Measurements from ENCODE around the gene SEMA3A.

SEMA3A gene

GRCh38 chr7:84195295-84196060 lies 889 bp upstream of the SEMA3A start:
- DNase-seq (ENCODE audit: low read depth in 2 of 2): no peak

GRCh38 chr7:84193747-84194146 lies 842 bp downstream of the SEMA3A start:
- no peak for DNase-seq (ENCODE audit: low read depth in 2 of 2)

GRCh38 chr7:84191842-84192241 lies 2.7 kb downstream of the SEMA3A start:
- DNase-seq (ENCODE audit: low read depth in 2 of 2): no peak

GRCh38 chr7:84191261-84191660 lies 3.3 kb downstream of the SEMA3A start:
- no peak for DNase-seq (ENCODE audit: low read depth in 2 of 2)

DNA sequence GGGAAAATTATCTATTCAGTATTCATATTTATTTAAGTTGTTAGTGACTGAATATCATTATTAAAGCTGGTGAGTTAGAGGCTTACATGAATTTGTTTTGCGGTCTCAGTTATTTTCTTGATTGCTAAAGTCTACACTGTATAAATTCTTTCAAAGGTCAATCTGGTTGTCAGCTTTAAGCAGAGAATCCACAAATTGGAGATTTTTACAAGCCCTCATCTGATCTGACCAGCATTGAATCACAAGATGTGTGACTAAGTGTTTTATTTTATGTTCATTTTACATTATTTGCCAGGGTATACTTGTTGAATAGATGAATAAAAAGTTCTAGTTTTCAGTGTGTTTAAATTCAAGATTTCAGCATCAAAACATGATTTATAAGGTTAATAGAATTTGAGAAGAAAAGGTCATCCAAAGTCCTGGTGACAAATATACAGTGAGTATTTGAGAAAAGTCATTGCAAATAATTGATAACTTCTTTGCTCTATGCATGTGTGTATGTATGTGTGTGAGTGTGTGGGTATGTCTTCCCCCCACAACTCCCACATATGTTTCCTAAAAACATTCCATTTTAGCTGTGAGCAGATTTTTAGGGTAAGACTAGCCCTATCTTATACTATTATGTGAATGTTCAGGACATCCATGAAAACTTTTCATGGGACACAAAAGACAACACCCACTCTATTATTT lies 4.4 kb downstream of the SEMA3A start:
- DNase-seq (ENCODE audit: low read depth in 2 of 2): no peak

GRCh38 chr7:84188786-84189405 lies 5.7 kb downstream of the SEMA3A start:
- no peak for DNase-seq (ENCODE audit: low read depth in 2 of 2)

DNA sequence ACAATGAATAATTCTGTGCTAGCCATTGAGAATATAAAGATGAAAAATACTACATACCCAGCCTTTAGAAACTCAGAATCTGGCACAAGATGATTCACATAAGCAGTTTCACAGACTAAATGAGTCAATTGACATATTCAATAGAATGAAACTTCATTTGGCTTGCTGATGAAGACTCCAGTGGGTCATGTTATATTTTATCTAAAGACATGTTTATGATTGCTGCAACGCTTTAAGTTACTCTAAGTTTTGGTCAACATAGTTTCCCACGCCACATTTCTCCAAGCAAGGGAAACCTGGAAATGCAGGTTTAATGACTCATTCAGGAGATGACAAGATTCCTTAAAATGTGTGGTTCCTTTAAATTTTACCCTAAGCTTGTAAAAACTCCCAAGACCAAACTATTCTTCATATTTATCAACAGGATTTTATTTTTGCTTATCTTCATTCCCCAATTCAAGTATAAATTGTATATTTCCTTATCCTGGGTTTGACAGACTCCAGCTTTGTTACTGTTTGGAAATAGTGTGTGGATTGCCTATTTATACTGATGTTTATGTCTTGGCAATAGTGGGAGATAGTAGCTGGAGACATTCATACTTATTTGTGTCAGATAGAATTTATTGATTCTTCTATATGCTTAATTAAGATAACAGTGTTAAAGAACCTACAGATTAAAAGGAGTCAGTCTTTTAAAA lies 6.6 kb downstream of the SEMA3A start:
- DNase-seq (ENCODE audit: low read depth in 2 of 2): no peak

GRCh38 chr7:84187087-84187805 lies 7.3 kb downstream of the SEMA3A start:
- DNase-seq (ENCODE audit: low read depth in 2 of 2): no peak

GRCh38 chr7:84183741-84184140 lies 10.8 kb downstream of the SEMA3A start:
- DNase-seq (ENCODE audit: low read depth in 2 of 2): no peak

GRCh38 chr7:84182301-84182700 lies 12.3 kb downstream of the SEMA3A start:
- no peak for DNase-seq (ENCODE audit: low read depth in 2 of 2)

DNA sequence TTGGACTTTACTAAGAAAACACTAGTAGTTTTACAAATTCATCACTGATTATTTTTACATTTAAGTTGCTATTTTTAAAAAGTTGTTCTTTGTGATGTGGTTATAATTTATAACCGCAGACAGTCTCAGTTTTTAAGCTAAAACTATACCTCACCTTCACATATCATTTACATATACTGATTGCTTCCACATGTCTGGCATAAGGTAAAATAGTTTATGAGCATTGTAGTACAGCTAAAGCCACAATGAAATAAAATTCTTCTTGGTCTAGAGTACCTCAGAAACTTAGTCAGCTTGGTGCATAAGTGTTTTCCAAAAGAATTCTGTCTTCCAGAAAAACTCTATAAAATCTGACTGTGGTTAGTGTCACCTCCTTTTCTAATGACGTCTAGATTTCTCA lies 13.0 kb downstream of the SEMA3A start:
- no peak for DNase-seq (ENCODE audit: low read depth in 2 of 2)

GRCh38 chr7:84177758-84178412 lies 16.7 kb downstream of the SEMA3A start:
- DNase-seq (ENCODE audit: low read depth in 2 of 2): no peak

GRCh38 chr7:84176716-84177115 lies 17.9 kb downstream of the SEMA3A start:
- no peak for DNase-seq (ENCODE audit: low read depth in 2 of 2)

GRCh38 chr7:84175461-84175860 lies 19.1 kb downstream of the SEMA3A start:
- DNase-seq (ENCODE audit: low read depth in 2 of 2): no peak

- DNase-seq (ENCODE audit: low read depth in 2 of 2): no peak
Measured at GRCh38 chr7:84170646-84171045, 23.9 kb downstream of the SEMA3A start.

DNA sequence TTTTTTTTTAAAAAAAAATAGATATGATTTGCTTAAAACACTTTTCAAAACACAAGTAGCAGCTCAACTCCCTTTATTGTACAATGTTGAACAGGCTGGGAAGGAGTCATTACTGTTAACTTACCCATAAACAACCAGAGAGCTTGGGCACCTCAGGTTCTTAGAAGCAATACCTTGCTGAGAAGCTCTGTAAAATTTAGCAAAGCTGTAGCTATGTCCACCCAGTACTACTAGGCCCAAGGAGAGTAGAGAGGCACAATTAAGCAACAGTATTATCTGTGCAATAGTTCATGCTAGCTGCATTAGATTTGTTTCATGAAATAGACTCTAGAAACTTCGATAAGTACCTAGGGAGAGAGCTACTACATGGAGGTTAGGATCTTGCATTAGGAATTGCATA lies 32.0 kb downstream of the SEMA3A start:
- DNase-seq (ENCODE audit: low read depth in 2 of 2): no peak

DNA sequence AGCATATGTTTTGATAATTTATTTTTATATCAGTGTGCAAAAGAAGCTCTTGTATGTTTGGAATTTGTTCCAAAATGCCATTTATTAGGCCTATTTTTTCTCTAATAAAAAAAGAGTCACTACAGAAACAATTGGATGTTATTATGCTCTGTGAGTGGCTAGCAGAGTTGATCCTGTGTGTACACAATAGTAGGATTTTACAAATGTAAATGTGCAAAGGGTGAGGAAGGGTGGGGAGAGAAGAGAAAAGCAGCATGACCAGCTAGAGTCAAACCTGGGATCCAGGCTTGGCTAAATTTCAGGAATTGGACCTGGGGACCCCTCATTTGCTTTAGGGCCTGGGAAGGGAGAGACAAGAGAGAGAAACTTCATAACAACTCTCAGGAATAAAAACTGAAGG lies 32.5 kb downstream of the SEMA3A start:
- no peak for DNase-seq (ENCODE audit: low read depth in 2 of 2)

DNA sequence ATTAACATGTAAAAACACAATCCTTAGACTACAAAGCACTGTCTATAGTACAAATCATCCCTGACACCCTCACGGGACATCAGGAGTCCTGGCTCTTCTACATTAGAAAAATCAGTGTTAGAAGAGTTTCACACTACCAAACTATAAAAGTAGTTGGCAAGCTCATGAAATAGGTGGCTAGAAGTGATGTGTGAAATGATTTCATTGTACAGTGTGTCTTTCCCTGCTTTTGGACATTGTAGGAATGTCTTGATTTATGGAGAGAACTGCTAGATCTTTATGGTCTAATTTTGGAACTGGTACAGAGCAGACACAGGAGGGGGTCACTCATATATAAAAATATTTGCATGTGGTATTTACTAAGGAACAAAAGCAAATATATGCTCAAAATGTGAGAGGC lies 33.2 kb downstream of the SEMA3A start:
- no peak for DNase-seq (ENCODE audit: low read depth in 2 of 2)

DNA sequence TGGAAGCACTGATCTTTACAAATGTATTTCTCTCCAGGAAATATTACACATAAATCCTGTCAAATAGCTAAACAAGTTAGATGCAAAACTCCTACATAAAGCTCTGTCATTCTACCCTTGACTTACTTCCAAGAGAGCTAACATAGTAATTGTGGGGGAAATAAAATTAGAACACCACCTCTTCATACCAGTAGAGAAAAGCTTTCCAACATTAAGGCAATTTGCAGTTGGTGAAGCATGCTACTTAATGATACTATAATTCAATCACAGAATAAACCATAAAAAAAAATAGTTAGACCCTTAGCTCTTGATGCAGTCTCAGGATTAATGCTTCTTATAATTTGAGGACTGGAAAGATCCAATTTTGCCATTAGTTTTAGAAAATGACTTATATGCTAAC lies 35.2 kb downstream of the SEMA3A start:
- no peak for DNase-seq (ENCODE audit: low read depth in 2 of 2)

- no peak for DNase-seq (ENCODE audit: low read depth in 2 of 2)
Measured at GRCh38 chr7:84157171-84157570, 37.4 kb downstream of the SEMA3A start.

All from stimulated activated CD4-positive, alpha-beta T cell treated with anti-CD3 and anti-CD28 coated beads, Interleukin-1b, Interleukin-23, amount 100 ng/mL, for 1 hour (primary cell).